NCI-H2227 treated with DMSO at 0.1 percent for 48 hours (cell line): ENCODE results near the gene MSL3B.

ENCODE experiments used
- DNase-seq: peaks from one replicate; lab custom pipeline; 2025; lab: John Stamatoyannopoulos, UW

MSL3B gene

GRCh38 chr2:233832414-233832813 lies 35.8 kb downstream of the MSL3B start:
- DNase-seq = no peak

- DNase-seq = no peak
Observed at GRCh38 chr2:233831861-233832260, 36.3 kb downstream of the MSL3B start.

GRCh38 chr2:233831011-233831721 lies 37.0 kb downstream of the MSL3B start:
- no peak for DNase-seq

GRCh38 chr2:233830111-233830802 lies 37.9 kb downstream of the MSL3B start:
- DNase-seq = no peak

GRCh38 chr2:233829193-233830110 lies 38.7 kb downstream of the MSL3B start:
- no peak for DNase-seq

GRCh38 chr2:233828546-233829192 lies 39.5 kb downstream of the MSL3B start:
- no peak for DNase-seq

GRCh38 chr2:233824373-233824772 lies 43.8 kb downstream of the MSL3B start:
- DNase-seq = no peak

GRCh38 chr2:233823731-233824121 lies 44.5 kb downstream of the MSL3B start:
- no peak for DNase-seq

GRCh38 chr2:233822781-233823730 lies 45.1 kb downstream of the MSL3B start:
- DNase-seq = no peak

GRCh38 chr2:233822101-233822771 lies 46.0 kb downstream of the MSL3B start:
- no peak for DNase-seq

- DNase-seq = no peak
Observed at GRCh38 chr2:233821709-233822100, 46.5 kb downstream of the MSL3B start.

GRCh38 chr2:233821196-233821595 lies 47.0 kb downstream of the MSL3B start:
- DNase-seq = no peak

GRCh38 chr2:233820774-233821105 lies 47.4 kb downstream of the MSL3B start:
- no peak for DNase-seq

- DNase-seq = no peak
Observed at GRCh38 chr2:233819884-233820773, 48.1 kb downstream of the MSL3B start.

- DNase-seq = no peak
Observed at GRCh38 chr2:233818639-233819621, 49.3 kb downstream of the MSL3B start.

- DNase-seq = no peak
Observed at GRCh38 chr2:233817995-233818638, 50.1 kb downstream of the MSL3B start.

- DNase-seq = no peak
Observed at GRCh38 chr2:233817361-233817911, 50.8 kb downstream of the MSL3B start.
